Coronary artery (tissue), 2 donors: ENCODE measurements around the gene BRF1.

Experiments
- DNase-seq: peaks from one replicate; pipeline ENCODE4 v3.0.0-alpha.2; 2017; ENCODE audit warnings: low spot score
- H3K27ac ChIP-seq, 2 donors: fragments of 200-600 bp; sonication (generic); one replicate each; pipeline ENCODE4 v1.5.1; 2016 to 2019
- H3K4me3 ChIP-seq: fragments of 200-600 bp; sonication (generic); 2 replicates; pipeline ENCODE4 v1.5.1; 2016; ENCODE audit warnings: mild to moderate bottlenecking, moderate library complexity
- CTCF ChIP-seq: fragments of 200-600 bp; sonication (generic); IDR thresholded peaks from one replicate; pipeline ENCODE4 v1.5.1; 2019; ENCODE audit warnings: antibody characterized with exemption

Gene BRF1

GRCh38 chr14:105212541-105213300 is 88.1 kb downstream of the BRF1 start:
- H3K4me3 ChIP-seq: no peak overlapping the region
- TF ChIP-seq CTCF: no peak
- DNase-seq: no peak
- H3K27ac ChIP-seq: no peak overlapping the region

- no peak overlapping the region for H3K4me3 ChIP-seq
- no peak for TF ChIP-seq CTCF
- H3K27ac ChIP-seq: no peak overlapping the region
- DNase-seq: no peak
These were observed 89.1 kb downstream of the BRF1 start for GRCh38 chr14:105211758-105212089.

GRCh38 chr14:105211086-105211757 is 89.6 kb downstream of the BRF1 start:
- no peak for DNase-seq
- TF ChIP-seq CTCF: no peak
- Histone ChIP-seq H3K27ac (no peak overlapping the region), H3K4me3 (no peak overlapping the region)

GRCh38 chr14:105210266-105211025 is 90.4 kb downstream of the BRF1 start:
- H3K4me3 ChIP-seq: no peak overlapping the region
- no peak for TF ChIP-seq CTCF
- DNase-seq: no peak
- no peak overlapping the region for H3K27ac ChIP-seq

GRCh38 chr14:105209646-105210045 is 91.2 kb downstream of the BRF1 start:
- H3K27ac ChIP-seq: no peak overlapping the region
- no peak for DNase-seq
- no peak overlapping the region for H3K4me3 ChIP-seq
- TF ChIP-seq CTCF: no peak

GRCh38 chr14:105209091-105209490 is 91.7 kb downstream of the BRF1 start:
- Histone ChIP-seq H3K4me3 (no peak overlapping the region), H3K27ac (no peak overlapping the region)
- TF ChIP-seq CTCF: no peak
- no peak for DNase-seq
